ENCODE data around the gene ATP11C.

DNA sequence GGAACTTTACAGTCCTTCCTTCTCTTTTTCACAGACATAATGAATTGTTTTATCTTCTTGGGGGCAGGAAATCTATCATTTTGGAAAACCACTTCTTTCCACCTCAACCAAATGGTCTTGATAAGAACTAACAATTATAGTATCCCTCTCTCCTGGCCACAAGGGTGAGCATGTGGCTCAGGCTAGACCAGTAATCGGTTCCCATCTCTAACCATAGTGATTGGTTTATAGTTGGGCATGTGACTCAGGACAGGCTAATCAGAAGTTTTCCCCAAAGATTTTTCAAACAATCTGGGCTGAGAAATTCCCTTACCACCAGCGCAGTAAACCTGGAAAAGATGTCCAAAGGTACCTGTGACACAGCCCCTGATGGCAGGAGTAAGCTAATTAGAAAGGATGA, 36.4 kb upstream of the ATP11C start:
- TF ChIP-seq MEF2A (IDR thresholded peaks at IDR 0.05; ENCODE audit: control insufficient read depth, low read depth, low read length) (no peak), SMC3 (conservative IDR thresholded peaks at IDR 0.05; ENCODE audit: insufficient read depth, low read depth, low read length) (no peak), FOXK1 (CRISPR knock-in tag; IDR thresholded peaks at IDR 0.05; ENCODE audit: borderline replicate concordance) (no peak), ZFX (CRISPR knock-in tag; IDR thresholded peaks at IDR 0.05) (no peak), NELFE (IDR thresholded peaks at IDR 0.05; ENCODE audit: insufficient read depth, insufficient read length) (no peak), YY1 (IDR thresholded peaks at IDR 0.05; ENCODE audit: borderline replicate concordance in 1 of 3, control insufficient read depth in 1 of 3, extremely low read depth in 1 of 3, insufficient read depth in 3 of 3, insufficient read length in 1 of 3, insufficient replicate concordance in 2 of 3, low read depth in 1 of 3, low read length in 2 of 3) (no peak), ATF2 (CRISPR knock-in tag; IDR thresholded peaks at IDR 0.05) (no peak), ELK3 (CRISPR knock-in tag; IDR thresholded peaks at IDR 0.05) (no peak), ZNF324 (CRISPR knock-in tag; IDR thresholded peaks at IDR 0.05) (no peak)

Data from K562 (cell line).